Caco-2 (cell line): Measurements from ENCODE around the gene GPATCH2. TPM values are rescaled to one million over a fixed set of nuclear protein-coding genes. Genes with fewer than 3 reads are reported as not detected.

Source experiments
- BruUV-seq: library from RNA; stranded (reverse); fragments of 400-500 nt; replicated peaks from 2 replicates; lab custom pipeline; 2021; lab: Mats Ljungman, UMichigan
- CTCF ChIA-PET: fragments of 300-600 bp; sonication (Branson Sonifier 250); formaldehyde crosslinking; loops from one replicate; lab custom pipeline; 2022; ENCODE audit warnings: antibody characterized with exemption; lab: Charles Lee
- POLR2A ChIA-PET: fragments of 300-600 bp; sonication (Branson Sonifier 250); formaldehyde crosslinking; loops from one replicate; lab custom pipeline; 2022; ENCODE audit warnings: antibody characterized with exemption; lab: Charles Lee
- DNase-seq, 2 experiments: peaks; one replicate each; pipeline versions ENCODE4 v3.0.0 to v3.0.0-alpha.2; 2020 to 2022
- H3K27me3 ChIP-seq: replicated peaks from 2 replicates; pipeline ENCODE4 v1.6.0; 2011; ENCODE audit warnings: low read length; ENCODE audit not compliant: control insufficient read depth, insufficient read depth
- H3K36me3 ChIP-seq: 2 replicates; pipeline ENCODE4 v1.5.1; 2011; ENCODE audit warnings: low read length; ENCODE audit not compliant: control insufficient read depth, insufficient read depth
- H3K4me1 ChIP-seq: fragments of 250-450 bp; sonication (Bioruptor Pico); 2 replicates; pipeline ENCODE4 v1.5.1; 2020; ENCODE audit warnings: mild to moderate bottlenecking
- H3K4me3 ChIP-seq: 2 replicates; pipeline ENCODE4 v1.5.1; 2011; ENCODE audit warnings: low read depth, mild to moderate bottlenecking, control low read depth, low read length
- H3K9me3 ChIP-seq: fragments of 250-450 bp; sonication (Bioruptor Pico); 2 replicates; pipeline ENCODE4 v1.5.1; 2020; ENCODE audit warnings: mild to moderate bottlenecking, moderate library complexity
- H3K27ac Mint-ChIP-seq: one replicate; pipeline ENCODE4 v1.8.0; 2022; ENCODE audit warnings: mixed read lengths; ENCODE audit not compliant: unreplicated experiment
- H3K27me3 Mint-ChIP-seq: one replicate; pipeline ENCODE4 v1.8.0; 2022; ENCODE audit warnings: mixed read lengths; ENCODE audit not compliant: insufficient read depth, unreplicated experiment
- H3K36me3 Mint-ChIP-seq: one replicate; pipeline ENCODE4 v1.8.0; 2022; ENCODE audit warnings: mild to moderate bottlenecking, mixed read lengths; ENCODE audit not compliant: insufficient read depth, unreplicated experiment
- H3K4me1 Mint-ChIP-seq: one replicate; pipeline ENCODE4 v1.8.0; 2022; ENCODE audit warnings: low read depth, mixed read lengths; ENCODE audit not compliant: unreplicated experiment
- H3K4me3 Mint-ChIP-seq: one replicate; pipeline ENCODE4 v1.8.0; 2022; ENCODE audit warnings: mild to moderate bottlenecking, moderate library complexity, mixed read lengths; ENCODE audit not compliant: unreplicated experiment
- H3K9me3 Mint-ChIP-seq: one replicate; pipeline ENCODE4 v1.8.0; 2022; ENCODE audit warnings: mixed read lengths; ENCODE audit not compliant: unreplicated experiment
- CTCF ChIP-seq, 2 experiments: fragments of 200-600 bp in 1 of 2; IDR thresholded peaks; 1 replicate in 1 of 2; 2 replicates in 1 of 2; pipeline versions ENCODE4 v1.5.1 to v1.8.0; 2011 to 2022; ENCODE audit warnings: antibody characterized with exemption in 1 of 2, control low read depth in 1 of 2, inconsistent platforms in 1 of 2, low read depth in 1 of 2, low read length in 1 of 2, mild to moderate bottlenecking in 1 of 2, moderate library complexity in 1 of 2; ENCODE audit not compliant: insufficient read depth in 1 of 2, severe bottlenecking in 1 of 2, unreplicated experiment in 1 of 2
- intact Hi-C: fragments of 100-400 bp; cut with micrococcal nuclease; formaldehyde crosslinking; loops from one replicate; pipeline ENCODE4 v1.10.0; 2022; ENCODE audit not compliant: unreplicated experiment
- total RNA-seq: library from RNA; stranded (reverse); gene quantifications from 2 replicates; pipeline ENCODE4 v1.2.3, GENCODE V29; 2022

GPATCH2 gene
- total RNA-seq, 1 experiment from 2014 or later: 13.2 TPM

DNA sequence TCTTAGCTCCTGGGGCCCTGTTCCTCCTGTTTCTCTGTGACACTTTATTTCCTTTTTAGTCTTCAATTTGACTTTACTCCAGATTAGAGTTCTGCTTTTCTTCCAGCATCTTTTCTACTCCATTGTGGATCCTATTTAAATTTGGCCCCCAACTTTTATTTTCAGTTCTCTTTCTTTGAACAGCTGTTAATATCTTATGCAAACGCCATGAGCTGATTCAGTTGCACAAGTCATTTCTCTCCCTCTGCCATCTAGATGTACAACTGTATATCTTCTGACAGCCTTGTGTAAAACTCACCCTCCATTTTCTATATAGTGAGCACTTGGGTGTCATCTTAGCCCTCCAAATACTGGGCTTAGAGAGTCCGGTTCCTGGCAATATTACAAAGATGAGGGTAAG, 42.5 kb upstream of the GPATCH2 start:
- BruUV-seq: no TSS peak
- no peak for TF ChIP-seq CTCF (IDR thresholded peaks at IDR 0.05; ENCODE audit: insufficient read depth in 1 of 2, low read depth in 1 of 2, low read length in 1 of 2, severe bottlenecking in 1 of 2, unreplicated experiment in 1 of 2)
- no peaks in the 10 kb centered on the region for H3K9me3 ChIP-seq
- POLR2A ChIA-PET: no interaction called here
- H3K9me3 Mint-ChIP-seq: no peaks in the 10 kb centered on the region
- no peak overlapping the region for H3K27ac Mint-ChIP-seq
- H3K27me3 Mint-ChIP-seq: peaks cover 7% of the 10 kb centered on the region
- no peaks in the 10 kb centered on the region for H3K36me3 ChIP-seq
- no peak overlapping the region for H3K4me3 ChIP-seq
- H3K4me1 Mint-ChIP-seq: no peaks in the 10 kb centered on the region
- H3K36me3 Mint-ChIP-seq: no peaks in the 10 kb centered on the region
- H3K27me3 ChIP-seq: no peaks in the 10 kb centered on the region
- H3K4me3 Mint-ChIP-seq: no peak overlapping the region
- CTCF ChIA-PET: no interaction called here
- H3K4me1 ChIP-seq: no peaks in the 10 kb centered on the region
- intact Hi-C loops: no loop called here
- DNase-seq: no peak

- no peaks in the 10 kb centered on the region for H3K4me1 Mint-ChIP-seq
- H3K4me1 ChIP-seq: no peaks in the 10 kb centered on the region
- no peak overlapping the region for H3K4me3 Mint-ChIP-seq
- no peak for DNase-seq
- CTCF ChIA-PET: no interaction called here
- no TSS peak for BruUV-seq
- TF ChIP-seq CTCF (IDR thresholded peaks at IDR 0.05; ENCODE audit: insufficient read depth in 1 of 2, low read depth in 1 of 2, low read length in 1 of 2, severe bottlenecking in 1 of 2, unreplicated experiment in 1 of 2): no peak
- H3K27ac Mint-ChIP-seq: no peak overlapping the region
- no peaks in the 10 kb centered on the region for H3K36me3 ChIP-seq
- intact Hi-C loops: no loop called here
- no peaks in the 10 kb centered on the region for H3K9me3 Mint-ChIP-seq
- H3K27me3 Mint-ChIP-seq: peaks cover 9% of the 10 kb centered on the region
- no peaks in the 10 kb centered on the region for H3K27me3 ChIP-seq
- no peaks in the 10 kb centered on the region for H3K9me3 ChIP-seq
- no peaks in the 10 kb centered on the region for H3K36me3 Mint-ChIP-seq
- POLR2A ChIA-PET: no interaction called here
- H3K4me3 ChIP-seq: no peak overlapping the region
Observed at GRCh38 chr1:217668351-217668940, 37.6 kb upstream of the GPATCH2 start.

DNA sequence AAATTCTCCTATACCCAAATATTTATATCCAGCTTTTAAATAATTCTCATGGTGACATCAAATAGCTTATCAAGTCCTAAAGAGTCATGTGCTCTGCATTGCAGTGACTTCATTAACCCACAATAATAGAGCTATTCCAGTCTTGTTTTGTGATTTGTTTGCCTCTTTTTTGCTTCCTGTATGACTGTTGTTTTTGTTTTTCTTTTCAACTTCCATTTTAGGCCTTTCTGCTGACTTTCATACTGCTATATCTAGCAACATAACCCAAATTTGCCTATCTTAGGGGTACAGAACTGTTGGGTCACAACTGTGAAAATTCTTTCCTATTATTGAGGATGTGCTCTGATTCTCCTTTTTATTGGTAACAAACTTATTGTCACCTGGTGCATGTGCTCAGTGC, 30.5 kb upstream of the GPATCH2 start:
- POLR2A ChIA-PET: no interaction called here
- no peak for TF ChIP-seq CTCF (IDR thresholded peaks at IDR 0.05; ENCODE audit: insufficient read depth in 1 of 2, low read depth in 1 of 2, low read length in 1 of 2, severe bottlenecking in 1 of 2, unreplicated experiment in 1 of 2)
- H3K36me3 ChIP-seq: no peaks in the 10 kb centered on the region
- Mint-ChIP-seq H3K27me3 (peaks cover 3% of the 10 kb centered on the region), H3K4me1 (peaks cover 11% of the 10 kb centered on the region), H3K27ac (no peak overlapping the region), H3K36me3 (no peaks in the 10 kb centered on the region), H3K4me3 (no peak overlapping the region), H3K9me3 (no peaks in the 10 kb centered on the region)
- intact Hi-C loops: no loop called here
- no peaks in the 10 kb centered on the region for H3K4me1 ChIP-seq
- H3K4me3 ChIP-seq: no peak overlapping the region
- no peaks in the 10 kb centered on the region for H3K27me3 ChIP-seq
- no TSS peak for BruUV-seq
- DNase-seq: no peak
- CTCF ChIA-PET: interaction anchor here (1.0 kb wide), 1 partner anchor 908 kb away, joined by 3 read pairs; no protein-coding TSS in a partner anchor
- no peaks in the 10 kb centered on the region for H3K9me3 ChIP-seq
